HCEC 1CT (cell line): ENCODE measurements around the gene SNX25.
"Not testable (repeated sequence)": the region's sequence is repeated elsewhere in the genome, so short reads cannot be mapped to it uniquely, and the experiment has no call there.

Experiments used
- DNase-seq: peaks from one replicate; pipeline ENCODE4 v3.0.0-alpha.2; 2017

The SNX25 gene

GRCh38 chr4:185352202-185352601, 142.8 kb downstream of the SNX25 start:
- no peak for DNase-seq

GRCh38 chr4:185352741-185353140, 143.3 kb downstream of the SNX25 start:
- DNase-seq = no peak

- DNase-seq = no peak
Measured at GRCh38 chr4:185357211-185357610, 147.8 kb downstream of the SNX25 start.

GRCh38 chr4:185357733-185358440, 148.5 kb downstream of the SNX25 start:
- DNase-seq = no peak

GRCh38 chr4:185358514-185358913, 149.1 kb downstream of the SNX25 start:
- peak; percentile 13 for DNase-seq

- DNase-seq = no peak
Measured at GRCh38 chr4:185358959-185359358, 149.6 kb downstream of the SNX25 start.

- no peak for DNase-seq
Measured at GRCh38 chr4:185359767-185360446, 150.5 kb downstream of the SNX25 start.

- no peak for DNase-seq
Measured at GRCh38 chr4:185361872-185362271, 152.5 kb downstream of the SNX25 start.

GRCh38 chr4:185362570-185362969, 153.2 kb downstream of the SNX25 start:
- DNase-seq = not testable (repeated sequence)

GRCh38 chr4:185363251-185363650, 153.9 kb downstream of the SNX25 start:
- DNase-seq = no peak

GRCh38 chr4:185364886-185365285, 155.5 kb downstream of the SNX25 start:
- DNase-seq = no peak

GRCh38 chr4:185369731-185370130, 160.3 kb downstream of the SNX25 start:
- no peak for DNase-seq

GRCh38 chr4:185370268-185370949, 161.0 kb downstream of the SNX25 start:
- no peak for DNase-seq

GRCh38 chr4:185371702-185372101, 162.3 kb downstream of the SNX25 start:
- no peak for DNase-seq

- DNase-seq = no peak
Measured at GRCh38 chr4:185374027-185374426, 164.6 kb downstream of the SNX25 start.

GRCh38 chr4:185374573-185374972, 165.2 kb downstream of the SNX25 start:
- no peak for DNase-seq

GRCh38 chr4:185378264-185378663, 168.9 kb downstream of the SNX25 start:
- DNase-seq = no peak

- no peak for DNase-seq
Measured at GRCh38 chr4:185379326-185380295, 170.2 kb downstream of the SNX25 start.

- DNase-seq = no peak
Measured at GRCh38 chr4:185380320-185380719, 170.9 kb downstream of the SNX25 start.

- DNase-seq = peak; percentile 3
Measured at GRCh38 chr4:185381288-185382196, 172.1 kb downstream of the SNX25 start.

GRCh38 chr4:185382754-185383153, 173.4 kb downstream of the SNX25 start:
- DNase-seq = no peak

GRCh38 chr4:185383451-185383850, 174.1 kb downstream of the SNX25 start:
- no peak for DNase-seq
